GM21423 (cell line): ENCODE results near the gene MUC5AC.
"Not testable (repeated sequence)": the region's sequence is repeated elsewhere in the genome, so short reads cannot be mapped to it uniquely, and the experiment has no call there.

Source experiments
- ATAC-seq: cut with Tn5 transposase; IDR thresholded peaks from one replicate; pipeline ENCODE4 v1.9.1; 2021; ENCODE audit warnings: mild to moderate bottlenecking, moderate library complexity; ENCODE audit not compliant: unreplicated experiment

MUC5AC gene

GRCh38 chr11:1248951-1249350 lies 91.2 kb downstream of the MUC5AC start:
- not testable (repeated sequence) for ATAC-seq

DNA sequence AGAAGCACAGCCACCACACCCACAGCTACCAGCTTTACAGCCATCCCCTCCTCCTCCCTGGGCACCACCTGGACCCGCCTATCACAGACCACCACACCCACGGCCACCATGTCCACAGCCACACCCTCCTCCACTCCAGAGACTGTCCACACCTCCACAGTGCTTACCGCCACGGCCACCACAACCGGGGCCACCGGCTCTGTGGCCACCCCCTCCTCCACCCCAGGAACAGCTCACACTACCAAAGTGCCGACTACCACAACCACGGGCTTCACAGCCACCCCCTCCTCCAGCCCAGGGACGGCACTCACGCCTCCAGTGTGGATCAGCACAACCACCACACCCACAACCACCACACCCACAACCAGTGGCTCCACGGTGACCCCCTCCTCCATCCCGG lies 92.7 kb downstream of the MUC5AC start:
- ATAC-seq: not testable (repeated sequence)
